Ovary (tissue), 9 donors: Measurements from ENCODE around the gene TTLL11. TPM values are rescaled to one million over a fixed set of nuclear protein-coding genes. Genes with fewer than 3 reads are reported as not detected.

Source experiments
- DNase-seq, 5 donors: peaks; one replicate each; pipeline ENCODE4 v3.0.0-alpha.2; 2019 to 2020
- H3K27ac ChIP-seq, 2 donors: fragments of 200-600 bp; one replicate each; pipeline versions ENCODE4 v1.5.1 to v1.8.0; 2019 to 2022
- H3K27me3 ChIP-seq: fragments of 200-600 bp; one replicate; pipeline ENCODE4 v1.8.0; 2022
- H3K36me3 ChIP-seq: fragments of 200-600 bp; sonication (generic); one replicate; pipeline ENCODE4 v1.5.1; 2019
- H3K4me1 ChIP-seq: one replicate; pipeline ENCODE4 v1.8.1; 2013; ENCODE audit warnings: mild to moderate bottlenecking, moderate library complexity; ENCODE audit not compliant: insufficient read depth
- H3K4me3 ChIP-seq: fragments of 200-600 bp; sonication (generic); one replicate; pipeline ENCODE4 v1.5.1; 2017
- H3K9me3 ChIP-seq, 2 donors: fragments of 200-600 bp in 1 of 2; sonication (generic) in 1 of 2; one replicate each; pipeline versions ENCODE4 v1.5.1 to v1.8.1; 2013 to 2019; ENCODE audit warnings: mild to moderate bottlenecking in 1 of 2, moderate library complexity in 1 of 2
- CTCF ChIP-seq, 3 donors: fragments of 450-650 bp in 2 of 3; fragments of 200-600 bp in 1 of 3; IDR thresholded peaks; one replicate each; pipeline versions ENCODE4 v1.5.1 to v1.8.0; 2016 to 2022; ENCODE audit warnings: antibody characterized with exemption in 3 of 3, mild to moderate bottlenecking in 1 of 3
- EP300 ChIP-seq: sonication (generic); formaldehyde crosslinking; IDR thresholded peaks from one replicate; pipeline ENCODE4 v1.6.1; 2017; ENCODE audit warnings: antibody characterized with exemption
- POLR2A ChIP-seq: fragments of 450-650 bp; IDR thresholded peaks from one replicate; pipeline ENCODE4 v1.6.1; 2017; ENCODE audit warnings: antibody characterized with exemption, mild to moderate bottlenecking, moderate library complexity
- WGBS, 3 donors: extraction: QIAGEN DNeasy Blood & Tissue Kit in 1 of 3; methylation state at CpG; one replicate each; pipeline versions ENCODE4 v1.1.5 to v1.1.7; 2013 to 2017; 5-methylcytosine and 5-hydroxymethylcytosine counted together
- intact Hi-C, 4 donors: fragments of 100-400 bp; cut with DNase I; formaldehyde crosslinking; loops; one replicate each; pipeline versions ENCODE4 v1.11.0 to v1.15.1; 2022 to 2023
- polyA plus RNA-seq, 2 donors: library from polyadenylated mRNA; stranded (reverse); fragments of 200-250 nt in 1 of 2; fragments of 350-450 nt in 1 of 2; fragmentation: Illumina TruSeq in 1 of 2; extraction: RNeasy Lipid Tissue Mini Kit (QIAGEN cat#74804) in 1 of 2; gene quantifications; one replicate each; pipeline ENCODE4 v1.2.3, GENCODE V29; 2013 to 2014
- total RNA-seq, 7 donors: library from RNA; depleted of rRNA in 2 of 7; stranded (reverse); fragments of >200 nt in 2 of 7; fragmentation: NEBNext Ultra II Directional in 3 of 7; extraction: Animal tissue kit (Norgen Biotek cat#: 25700) in 3 of 7; gene quantifications; one replicate each; pipeline versions ENCODE4 v1.1.0 to v1.2.4, GENCODE V29; 2016 to 2023
- donor health status: DM: no; HTN: no; CAD: no; lungs with moderate emphysema.
- donor health status: DM: no; HTN: no; CAD: no.
- donor health status: Bipolar disorder and iron deficiency.
- donor health status: DM: yes; HTN: yes; CAD: no.
- donor health status: DM: no; HTN: no; CAD: no.
- donor health status: DM: yes; HTN: yes; CAD: no.

The TTLL11 gene
- total and polyA plus RNA-seq, 9 donors = 6.1 to 13.5 (median 9.2) TPM

GRCh38 chr9:121912812-121913627 is 180.1 kb downstream of the TTLL11 start:
- Histone ChIP-seq H3K4me3 (no peak overlapping the region), H3K36me3 (no peaks in the 10 kb centered on the region), H3K27me3 (no peaks in the 10 kb centered on the region), H3K9me3 (no peaks in the 10 kb centered on the region), H3K4me1 (peaks cover 10% of the 10 kb centered on the region), H3K27ac (no peak overlapping the region)
- intact Hi-C loops = no loop called here
- TF ChIP-seq EP300 = no peak
- TF ChIP-seq CTCF (IDR thresholded peaks at IDR 0.05) = no peak
- WGBS, 3 donors = 73 to 78% (median 75%) methylated on average over 4 of the region's 4 CpGs
- no peak for DNase-seq

- H3K27ac ChIP-seq = peak overlapping the region in 1 of 2 donors; percentile 56
- peaks cover 14% of the 10 kb centered on the region for H3K4me1 ChIP-seq
- no peak for DNase-seq
- no peaks in the 10 kb centered on the region for H3K27me3 ChIP-seq
- intact Hi-C loops = no loop called here
- no peaks in the 10 kb centered on the region for H3K36me3 ChIP-seq
- H3K9me3 ChIP-seq = no peaks in the 10 kb centered on the region
- 7 to 25% (median 8%) methylated on average over 4 of the region's 4 CpGs for WGBS, 3 donors
- no peak for TF ChIP-seq EP300
- no peak for TF ChIP-seq CTCF (IDR thresholded peaks at IDR 0.05)
- no peak for TF ChIP-seq POLR2A
- no peak overlapping the region for H3K4me3 ChIP-seq
These were observed 182.5 kb downstream of the TTLL11 start for GRCh38 chr9:121910491-121911040.

GRCh38 chr9:121909111-121909510 is 184.0 kb downstream of the TTLL11 start:
- H3K27ac ChIP-seq = peak overlapping the region in 1 of 2 donors; percentile 56
- no peaks in the 10 kb centered on the region for H3K36me3 ChIP-seq
- 73 to 76% (median 76%) methylated on average over 5 of the region's 5 CpGs for WGBS, 3 donors
- no peaks in the 10 kb centered on the region for H3K27me3 ChIP-seq
- DNase-seq = no peak
- H3K9me3 ChIP-seq = no peaks in the 10 kb centered on the region
- intact Hi-C loops = loop anchor here in 2 of 4 donors (10.0 kb wide), 2 partner anchors 76 to 164 kb away; no protein-coding TSS in a partner anchor
- no peak for TF ChIP-seq POLR2A
- TF ChIP-seq CTCF (IDR thresholded peaks at IDR 0.05) = no peak
- no peak for TF ChIP-seq EP300
- no peak overlapping the region for H3K4me3 ChIP-seq
- H3K4me1 ChIP-seq = peaks cover 15% of the 10 kb centered on the region

GRCh38 chr9:121906074-121906870 is 186.8 kb downstream of the TTLL11 start:
- Histone ChIP-seq H3K36me3 (no peaks in the 10 kb centered on the region), H3K4me3 (no peak overlapping the region), H3K27me3 (no peaks in the 10 kb centered on the region), H3K9me3 (no peaks in the 10 kb centered on the region), H3K27ac (peak overlapping the region in 1 of 2 donors; percentile 39), H3K4me1 (peaks cover 15% of the 10 kb centered on the region)
- intact Hi-C loops = loop anchor here in 2 of 4 donors (10.0 kb wide), 2 partner anchors 79 to 161 kb away; no protein-coding TSS in a partner anchor
- 96 to 100% (median 97%) methylated on average over 1 of the region's 1 CpG for WGBS, 3 donors
- DNase-seq = no peak
- no peak for TF ChIP-seq POLR2A
- no peak for TF ChIP-seq EP300
- TF ChIP-seq CTCF (IDR thresholded peaks at IDR 0.05) = no peak
